ENCODE data around the gene RFWD3. TPM values are rescaled to one million over a fixed set of nuclear protein-coding genes. Genes with fewer than 3 reads are reported as not detected.

RFWD3 gene
- total RNA-seq, 1 experiment from 2014 or later = 53.7 TPM

DNA sequence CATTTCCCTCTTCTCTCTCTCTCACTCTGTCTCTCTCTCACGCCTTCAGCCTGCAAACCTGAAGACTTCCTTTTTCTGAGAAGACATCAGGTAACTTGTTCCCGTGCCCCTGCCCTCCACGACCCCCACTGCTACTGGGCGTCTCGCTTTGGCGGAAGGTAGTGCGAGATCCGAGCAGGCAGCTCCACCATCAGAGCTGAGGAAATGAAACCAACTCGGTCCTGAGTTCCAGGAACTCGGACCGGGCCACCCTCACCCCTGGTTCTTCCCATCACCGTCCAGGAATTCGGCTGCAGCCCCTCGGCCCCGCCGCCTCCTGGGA, 33.4 kb upstream of the RFWD3 start:
- in situ Hi-C loops (cut with HindIII; ENCODE audit: low pct_unique_long_range_greater_than_20kb, low sequenced_read_pairs) (no loop called here), intact Hi-C loops (cut with micrococcal nuclease; ENCODE audit: unreplicated experiment) (no loop called here)
- ChIA-PET POLR2A (interaction anchor here (2.1 kb wide), 1 partner anchor 33 kb away, joined by 6 read pairs; no protein-coding TSS in a partner anchor), CTCF (interaction anchor here (0.6 kb wide), 1 partner anchor 21 kb away, joined by 3 read pairs; no protein-coding TSS in a partner anchor)
- H3K4me1 ChIP-seq (ENCODE audit: control insufficient read depth, insufficient read depth, low read length) = no peaks in the 10 kb centered on the region; the same call in 1 of the 2 replicates
- TF ChIP-seq TCF7L2 (IDR thresholded peaks at IDR 0.05; ENCODE audit: low read depth, low read length) (no peak), CTCF (IDR thresholded peaks at IDR 0.05) (no peak), POLR2AphosphoS5 (IDR thresholded peaks at IDR 0.05; ENCODE audit: low read depth, low read length) (no peak), SIN3A (IDR thresholded peaks at IDR 0.05; ENCODE audit: borderline replicate concordance, insufficient read depth, low read depth, low read length) (no peak)
- TF ChIP-seq, protein P1, sequence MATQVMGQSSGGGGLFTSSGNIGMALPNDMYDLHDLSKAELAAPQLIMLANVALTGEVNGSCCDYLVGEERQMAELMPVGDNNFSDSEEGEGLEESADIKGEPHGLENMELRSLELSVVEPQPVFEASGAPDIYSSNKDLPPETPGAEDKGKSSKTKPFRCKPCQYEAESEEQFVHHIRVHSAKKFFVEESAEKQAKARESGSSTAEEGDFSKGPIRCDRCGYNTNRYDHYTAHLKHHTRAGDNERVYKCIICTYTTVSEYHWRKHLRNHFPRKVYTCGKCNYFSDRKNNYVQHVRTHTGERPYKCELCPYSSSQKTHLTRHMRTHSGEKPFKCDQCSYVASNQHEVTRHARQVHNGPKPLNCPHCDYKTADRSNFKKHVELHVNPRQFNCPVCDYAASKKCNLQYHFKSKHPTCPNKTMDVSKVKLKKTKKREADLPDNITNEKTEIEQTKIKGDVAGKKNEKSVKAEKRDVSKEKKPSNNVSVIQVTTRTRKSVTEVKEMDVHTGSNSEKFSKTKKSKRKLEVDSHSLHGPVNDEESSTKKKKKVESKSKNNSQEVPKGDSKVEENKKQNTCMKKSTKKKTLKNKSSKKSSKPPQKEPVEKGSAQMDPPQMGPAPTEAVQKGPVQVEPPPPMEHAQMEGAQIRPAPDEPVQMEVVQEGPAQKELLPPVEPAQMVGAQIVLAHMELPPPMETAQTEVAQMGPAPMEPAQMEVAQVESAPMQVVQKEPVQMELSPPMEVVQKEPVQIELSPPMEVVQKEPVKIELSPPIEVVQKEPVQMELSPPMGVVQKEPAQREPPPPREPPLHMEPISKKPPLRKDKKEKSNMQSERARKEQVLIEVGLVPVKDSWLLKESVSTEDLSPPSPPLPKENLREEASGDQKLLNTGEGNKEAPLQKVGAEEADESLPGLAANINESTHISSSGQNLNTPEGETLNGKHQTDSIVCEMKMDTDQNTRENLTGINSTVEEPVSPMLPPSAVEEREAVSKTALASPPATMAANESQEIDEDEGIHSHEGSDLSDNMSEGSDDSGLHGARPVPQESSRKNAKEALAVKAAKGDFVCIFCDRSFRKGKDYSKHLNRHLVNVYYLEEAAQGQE (IDR thresholded peaks at IDR 0.05; ENCODE audit: insufficient read depth in 1 of 2, low read depth in 2 of 2, low read length in 1 of 2) = no peak
- peak overlapping the region; percentile 77 for H3K27ac ChIP-seq (ENCODE audit: low read length)
- H3K36me3 ChIP-seq (ENCODE audit: control insufficient read depth, insufficient read depth, low read length) = no peaks in the 10 kb centered on the region
- H3K4me3 ChIP-seq (ENCODE audit: low read depth in 2 of 2, low read length in 2 of 2) = peak overlapping the region; percentile 63 to 64
- DNase-seq (ENCODE audit: low read depth, low spot score) = no peak
- BruUV-seq (replicated peaks) = no TSS peak
- no peaks in the 10 kb centered on the region for H3K9me3 ChIP-seq (ENCODE audit: control insufficient read depth, insufficient read depth, low read depth, low read length)
- no peaks in the 10 kb centered on the region for H3K27me3 ChIP-seq (ENCODE audit: control insufficient read depth, insufficient read depth, low read length)
- peak; percentile 47 for ATAC-seq

DNA sequence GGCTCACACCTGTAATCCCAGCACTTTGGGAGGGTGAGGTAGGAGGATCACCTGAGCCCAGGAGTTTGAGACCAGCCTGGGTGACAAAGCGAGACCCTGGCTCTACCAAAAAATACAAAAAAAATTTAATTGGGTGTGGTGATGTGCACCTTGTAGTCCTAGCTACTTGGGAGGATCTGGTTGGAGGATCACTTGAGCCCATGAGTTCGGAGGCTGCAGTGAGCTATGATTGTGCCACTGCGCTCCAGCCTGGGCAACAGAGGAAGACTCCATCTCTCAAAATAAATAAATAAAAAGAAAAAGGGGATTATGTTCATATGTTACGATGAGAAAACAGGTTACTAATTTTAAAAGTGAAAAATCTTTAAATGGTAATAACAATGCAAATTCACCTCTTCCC, 33.0 kb upstream of the RFWD3 start:
- POLR2A ChIA-PET = interaction anchor here (2.1 kb wide), 1 partner anchor 32 kb away, joined by 6 read pairs; no protein-coding TSS in a partner anchor
- no TSS peak for BruUV-seq (replicated peaks)
- TF ChIP-seq CTCF (IDR thresholded peaks at IDR 0.05) (no peak), POLR2AphosphoS5 (IDR thresholded peaks at IDR 0.05; ENCODE audit: low read depth, low read length) (no peak), TCF7L2 (IDR thresholded peaks at IDR 0.05; ENCODE audit: low read depth, low read length) (no peak)
- intact Hi-C loops (cut with micrococcal nuclease; ENCODE audit: unreplicated experiment) = no loop called here
- in situ Hi-C loops (cut with HindIII; ENCODE audit: low pct_unique_long_range_greater_than_20kb, low sequenced_read_pairs) = no loop called here
- Histone ChIP-seq H3K27me3 (ENCODE audit: control insufficient read depth, insufficient read depth, low read length) (no peaks in the 10 kb centered on the region), H3K9me3 (ENCODE audit: control insufficient read depth, insufficient read depth, low read depth, low read length) (no peaks in the 10 kb centered on the region), H3K36me3 (ENCODE audit: control insufficient read depth, insufficient read depth, low read length) (no peaks in the 10 kb centered on the region), H3K4me3 (ENCODE audit: low read depth in 2 of 2, low read length in 2 of 2) (peak overlapping the region; percentile 63 to 64), H3K27ac (ENCODE audit: low read length) (no peak overlapping the region), H3K4me1 (ENCODE audit: control insufficient read depth, insufficient read depth, low read length) (no peaks in the 10 kb centered on the region; the same call in 1 of the 2 replicates)
- no peak for DNase-seq (ENCODE audit: low read depth, low spot score)
- no peak for ATAC-seq
- CTCF ChIA-PET = interaction anchor here (0.6 kb wide), 1 partner anchor 22 kb away, joined by 3 read pairs; no protein-coding TSS in a partner anchor

Measured in Panc1 (cell line).